Endothelial cell of umbilical vein (primary cell): ENCODE results near the gene CDK11B.
"Not testable (repeated sequence)": the region's sequence is repeated elsewhere in the genome, so short reads cannot be mapped to it uniquely, and the experiment has no call there.

ENCODE experiments used
- CTCF ChIP-seq, 2 donors: IDR thresholded peaks; 1 replicate in 1 of 2; 2 replicates in 1 of 2; pipeline ENCODE4 v1.5.1; 2011; ENCODE audit warnings: low read length in 2 of 2, mild to moderate bottlenecking in 2 of 2, moderate library complexity in 2 of 2, control low read depth in 1 of 2, inconsistent platforms in 1 of 2, low read depth in 1 of 2; ENCODE audit not compliant: insufficient read depth in 1 of 2; ENCODE audit errors: extremely low read depth in 1 of 2
- EZH2 ChIP-seq: IDR thresholded peaks from 2 replicates; pipeline ENCODE4 v1.6.1; 2012; ENCODE audit warnings: borderline replicate concordance, low read depth, mild to moderate bottlenecking, moderate library complexity, low read length, inconsistent platforms; ENCODE audit not compliant: severe bottlenecking
- MAX ChIP-seq: IDR thresholded peaks from 2 replicates; pipeline ENCODE4 v1.6.1; 2011; ENCODE audit not compliant: insufficient read depth, insufficient read length
- MYC ChIP-seq: IDR thresholded peaks from one replicate; pipeline ENCODE4 v1.6.1; 2011; ENCODE audit warnings: mild to moderate bottlenecking, low read depth, low read length

GRCh38 chr1:1700557-1700956 is 41.8 kb upstream of the CDK11B start:
- TF ChIP-seq CTCF (IDR thresholded peaks at IDR 0.05; ENCODE audit: extremely low read depth in 1 of 2, insufficient read depth in 1 of 2, low read depth in 1 of 2, low read length in 2 of 2); EZH2; MYC; MAX: not testable (repeated sequence)
